GM23248 (cell line): ENCODE measurements around the gene CCL4. TPM values are rescaled to one million over a fixed set of nuclear protein-coding genes. Genes with fewer than 3 reads are reported as not detected.
"Not testable (repeated sequence)": the region's sequence is repeated elsewhere in the genome, so short reads cannot be mapped to it uniquely, and the experiment has no call there.

Source experiments
- DNase-seq: peaks from one replicate; pipeline ENCODE4 v3.0.0-alpha.2; 2015
- H2AFZ ChIP-seq: fragments of 200-600 bp; sonication (generic); 2 replicates; pipeline ENCODE4 v1.6.1; 2016; ENCODE audit warnings: antibody characterized with exemption
- H3F3A ChIP-seq: fragments of 200-600 bp; sonication (generic); 2 replicates; pipeline ENCODE4 v1.6.1; 2016; ENCODE audit warnings: mild to moderate bottlenecking, antibody characterized with exemption, mixed run types; ENCODE audit not compliant: insufficient read depth
- H3K27ac ChIP-seq: fragments of 200-600 bp; sonication (generic); 2 replicates; pipeline ENCODE4 v1.5.1; 2016; ENCODE audit warnings: mild to moderate bottlenecking
- H3K27me3 ChIP-seq: fragments of 200-600 bp; sonication (generic); replicated peaks from 2 replicates; pipeline ENCODE4 v1.6.1; 2016; ENCODE audit warnings: mild to moderate bottlenecking; ENCODE audit not compliant: insufficient read depth
- H3K36me3 ChIP-seq: fragments of 200-600 bp; sonication (generic); 2 replicates; pipeline ENCODE4 v1.6.1; 2016; ENCODE audit warnings: low read depth, mild to moderate bottlenecking
- H3K4me1 ChIP-seq: fragments of 200-600 bp; sonication (generic); 2 replicates; pipeline ENCODE4 v1.6.1; 2016; ENCODE audit warnings: mild to moderate bottlenecking; ENCODE audit not compliant: insufficient read depth
- H3K4me2 ChIP-seq: fragments of 200-600 bp; sonication (generic); one replicate; pipeline ENCODE4 v1.6.1; 2016; ENCODE audit warnings: mild to moderate bottlenecking; ENCODE audit not compliant: unreplicated experiment
- H3K4me3 ChIP-seq: fragments of 200-600 bp; sonication (generic); 2 replicates; pipeline ENCODE4 v1.5.1; 2016; ENCODE audit warnings: mild to moderate bottlenecking
- H3K79me2 ChIP-seq: fragments of 200-600 bp; sonication (generic); 2 replicates; pipeline ENCODE4 v1.6.1; 2016; ENCODE audit warnings: mild to moderate bottlenecking; ENCODE audit not compliant: insufficient read depth
- H3K9ac ChIP-seq: fragments of 200-600 bp; sonication (generic); 2 replicates; pipeline ENCODE4 v1.6.1; 2016; ENCODE audit warnings: mild to moderate bottlenecking
- H3K9me2 ChIP-seq: fragments of 200-600 bp; sonication (generic); 2 replicates; pipeline ENCODE4 v1.6.1; 2016; ENCODE audit warnings: mixed run types, mild to moderate bottlenecking, moderate library complexity; ENCODE audit not compliant: insufficient read depth
- H3K9me3 ChIP-seq: fragments of 200-600 bp; sonication (generic); one replicate; pipeline ENCODE4 v1.6.1; 2017; ENCODE audit warnings: low read depth
- H4K20me1 ChIP-seq: fragments of 200-600 bp; sonication (generic); 2 replicates; pipeline ENCODE4 v1.6.0; 2016; ENCODE audit not compliant: insufficient read depth
- EZH2 ChIP-seq: fragments of 200-600 bp; sonication (generic); IDR thresholded peaks from 2 replicates; pipeline ENCODE4 v1.6.1; 2018; ENCODE audit warnings: antibody characterized with exemption, mild to moderate bottlenecking; ENCODE audit not compliant: insufficient read depth, poor library complexity, severe bottlenecking
- EZH2phosphoT487 ChIP-seq: fragments of 200-600 bp; sonication (generic); IDR thresholded peaks from 2 replicates; pipeline ENCODE4 v1.6.1; 2018; ENCODE audit warnings: antibody characterized with exemption, moderate library complexity, mild to moderate bottlenecking, low read depth; ENCODE audit not compliant: insufficient read depth
- WGBS, 2 experiments: methylation state at CpG; one replicate each; pipeline ENCODE4 v1.1.6; 2015 to 2017; ENCODE audit warnings: low lambda C conversion rate in 2 of 2, low coverage in 1 of 2; ENCODE audit errors: missing lambda C conversion rate in 2 of 2; 5-methylcytosine and 5-hydroxymethylcytosine counted together
- in situ Hi-C: fragments of 300-500 bp; cut with MboI; formaldehyde crosslinking; loops from 2 replicates; pipeline ENCODE4 v1.15.0; 2020
- polyA plus RNA-seq: library from polyadenylated mRNA; unstranded; fragments of >200 nt; fragmentation: Nextera tagmentation; extraction: Ambion mirVana; gene quantifications from 2 replicates; pipeline ENCODE4 v1.2.1, GENCODE V29; 2016
- total RNA-seq: library from RNA; depleted of rRNA; stranded (reverse); fragments of >200 nt; shearing (Covaris generic); gene quantifications from 2 replicates; pipeline ENCODE4 v1.2.3, GENCODE V29; 2014

CCL4 gene
- total and polyA plus RNA-seq, 2 experiments from 2014 or later: not detected

- 0 out of 2 replicates have a peak, but pooled peaks cover 4% of the 10 kb centered on the region for H3K27me3 ChIP-seq
- WGBS, 2 experiments: 22 to 35% methylated on average over 4 of the region's 4 CpGs
- no peaks in the 10 kb centered on the region for H3K9me2 ChIP-seq
- in situ Hi-C loops: no loop called here
- H3K27ac ChIP-seq: no peak overlapping the region
- no peaks in the 10 kb centered on the region for H3K9me3 ChIP-seq
- no peak overlapping the region for H2AFZ ChIP-seq
- no peak for DNase-seq
- no peaks in the 10 kb centered on the region for H3K79me2 ChIP-seq
- H3K4me2 ChIP-seq: no peak overlapping the region
- no peaks in the 10 kb centered on the region for H4K20me1 ChIP-seq
- no peaks in the 10 kb centered on the region for H3K4me1 ChIP-seq
- no peak overlapping the region for H3K4me3 ChIP-seq
- TF ChIP-seq EZH2 (no peak), EZH2phosphoT487 (no peak)
- no peaks in the 10 kb centered on the region for H3F3A ChIP-seq
- no peaks in the 10 kb centered on the region for H3K36me3 ChIP-seq
- no peak overlapping the region for H3K9ac ChIP-seq
These were observed 7.5 kb downstream of the CCL4 start for GRCh38 chr17:36111068-36111490.

- Histone ChIP-seq H3K9ac (no peak overlapping the region), H3K27me3 (0 out of 2 replicates have a peak, but pooled peaks cover 4% of the 10 kb centered on the region), H3K36me3 (no peaks in the 10 kb centered on the region), H3K4me1 (no peaks in the 10 kb centered on the region), H3F3A (no peaks in the 10 kb centered on the region), H3K4me2 (no peak overlapping the region), H3K27ac (no peak overlapping the region), H2AFZ (no peak overlapping the region), H4K20me1 (no peaks in the 10 kb centered on the region), H3K4me3 (no peak overlapping the region), H3K9me2 (no peaks in the 10 kb centered on the region), H3K79me2 (no peaks in the 10 kb centered on the region), H3K9me3 (no peaks in the 10 kb centered on the region)
- TF ChIP-seq EZH2 (no peak), EZH2phosphoT487 (no peak)
- no peak for DNase-seq
- in situ Hi-C loops: no loop called here
These were observed 8.9 kb downstream of the CCL4 start for GRCh38 chr17:36112572-36112971.

GRCh38 chr17:36113131-36113530 is 9.5 kb downstream of the CCL4 start:
- H3K27ac ChIP-seq, H3K4me2 ChIP-seq, H3K36me3 ChIP-seq, H3K4me1 ChIP-seq, H3K27me3 ChIP-seq, H3K79me2 ChIP-seq, DNase-seq, H2AFZ ChIP-seq, H3K9ac ChIP-seq, H3K4me3 ChIP-seq, H3F3A ChIP-seq, in situ Hi-C loops, H3K9me2 ChIP-seq, H4K20me1 ChIP-seq, H3K9me3 ChIP-seq: not testable (repeated sequence)
- WGBS, 2 experiments: 25% methylated on average over 1 of the region's 1 CpG

GRCh38 chr17:36114971-36115648 is 11.5 kb downstream of the CCL4 start:
- 29 to 31% methylated on average over 5 of the region's 5 CpGs for WGBS, 2 experiments
- H4K20me1 ChIP-seq, H3K9me2 ChIP-seq, H3K36me3 ChIP-seq, H3K27ac ChIP-seq, H3K4me1 ChIP-seq, H3K9ac ChIP-seq, H3K4me3 ChIP-seq, H3K4me2 ChIP-seq, H3K27me3 ChIP-seq, in situ Hi-C loops, H3K9me3 ChIP-seq, DNase-seq, H3F3A ChIP-seq, H3K79me2 ChIP-seq, H2AFZ ChIP-seq: not testable (repeated sequence)

GRCh38 chr17:36115649-36115977 is 12.0 kb downstream of the CCL4 start:
- H3K9me2 ChIP-seq, in situ Hi-C loops, H2AFZ ChIP-seq, H3K4me2 ChIP-seq, H3K36me3 ChIP-seq, H3F3A ChIP-seq, H3K79me2 ChIP-seq, H3K9me3 ChIP-seq, H4K20me1 ChIP-seq, H3K4me1 ChIP-seq, H3K27me3 ChIP-seq, DNase-seq, H3K4me3 ChIP-seq, H3K27ac ChIP-seq, H3K9ac ChIP-seq: not testable (repeated sequence)
